ENCODE results near the gene ABCG1. TPM values are rescaled to one million over a fixed set of nuclear protein-coding genes. Genes with fewer than 3 reads are reported as not detected.
"Not testable (repeated sequence)": the region's sequence is repeated elsewhere in the genome, so short reads cannot be mapped to it uniquely, and the experiment has no call there.

ABCG1 gene
- total and polyA plus RNA-seq, 5 donors from 2014 or later = 17.0 to 86.3 (median 24.3) TPM

DNA sequence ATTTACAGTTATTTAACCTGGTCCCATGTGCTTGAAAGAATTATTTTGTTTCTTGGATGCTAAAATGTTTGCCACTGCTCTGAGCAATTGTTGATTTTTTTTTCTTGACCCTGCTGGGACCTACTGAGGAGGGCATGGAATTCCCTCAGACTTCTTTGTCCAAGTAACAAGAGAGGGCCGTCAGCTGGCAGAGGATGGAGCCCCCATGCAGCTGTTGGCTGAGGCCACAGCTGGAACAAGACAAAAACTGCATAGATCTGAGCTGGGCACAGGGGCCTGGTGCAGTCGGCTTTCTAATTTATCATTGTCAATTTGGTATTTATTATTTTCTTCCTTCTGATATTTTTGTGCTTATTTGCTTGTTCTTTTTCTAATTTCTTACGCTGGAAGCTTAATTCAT, 39.6 kb upstream of the ABCG1 start:
- Mint-ChIP-seq H3K27ac (peak overlapping the region in 1 of 3 donors; percentile 14), H3K36me3 (no peaks in the 10 kb centered on the region), H3K27me3 (peaks cover 15% of the 10 kb centered on the region), H3K4me1 (peaks cover 0 to 1% (median 0%) of the 10 kb centered on the region in 4 donors), H3K9me3 (no peaks in the 10 kb centered on the region), H3K4me3 (no peak overlapping the region)
- no peaks in the 10 kb centered on the region for H3K4me1 ChIP-seq (ENCODE audit: control insufficient read depth, insufficient read depth, low read length, poor library complexity, severe bottlenecking)
- ATAC-seq (ENCODE audit: low read depth in 2 of 2) (no peak), DNase-seq (no peak)
- no peaks in the 10 kb centered on the region for H3K36me3 ChIP-seq (ENCODE audit: control insufficient read depth, insufficient read depth, low read length)
- H3K9me3 ChIP-seq (ENCODE audit: control insufficient read depth in 2 of 2, low read length in 2 of 2) = no peaks in the 10 kb centered on the region
- H3K27me3 ChIP-seq (ENCODE audit: control insufficient read depth, insufficient read depth, low read length) = no peaks in the 10 kb centered on the region
- no peak overlapping the region for H3K27ac ChIP-seq (ENCODE audit: insufficient read depth, low read length, poor library complexity, severe bottlenecking)
- no peak overlapping the region for H3K4me3 ChIP-seq (ENCODE audit: low read depth, low read length)

DNA sequence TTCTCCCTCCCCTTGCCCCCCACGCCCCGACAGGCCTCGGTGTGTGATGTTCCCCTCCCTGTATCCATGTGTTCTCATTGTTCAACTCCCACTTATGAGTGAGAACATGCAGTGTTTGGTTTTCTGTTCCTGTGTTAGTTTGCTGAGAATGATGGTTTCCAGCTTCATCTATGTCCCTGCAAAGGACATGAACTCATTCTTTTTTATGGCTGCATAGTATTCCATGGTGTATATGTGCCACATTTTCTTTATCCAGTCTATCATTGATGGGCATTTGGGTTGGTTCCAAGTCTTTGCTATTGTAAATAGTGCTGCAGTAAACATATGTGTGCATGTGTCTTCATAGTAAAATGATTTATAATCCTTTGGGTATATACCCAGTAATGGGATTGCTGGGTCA, 38.9 kb upstream of the ABCG1 start:
- not testable (repeated sequence) for ATAC-seq (ENCODE audit: low read depth in 2 of 2); H3K27ac Mint-ChIP-seq; H3K27me3 ChIP-seq (ENCODE audit: control insufficient read depth, insufficient read depth, low read length); H3K36me3 Mint-ChIP-seq; H3K9me3 ChIP-seq (ENCODE audit: control insufficient read depth in 2 of 2, low read length in 2 of 2); DNase-seq; H3K9me3 Mint-ChIP-seq; H3K27ac ChIP-seq (ENCODE audit: insufficient read depth, low read length, poor library complexity, severe bottlenecking); H3K4me1 ChIP-seq (ENCODE audit: control insufficient read depth, insufficient read depth, low read length, poor library complexity, severe bottlenecking); H3K4me1 Mint-ChIP-seq; H3K4me3 Mint-ChIP-seq; H3K36me3 ChIP-seq (ENCODE audit: control insufficient read depth, insufficient read depth, low read length); H3K4me3 ChIP-seq (ENCODE audit: low read depth, low read length)
- H3K27me3 Mint-ChIP-seq = peaks cover 15% of the 10 kb centered on the region

GRCh38 chr21:42182713-42183371, 36.1 kb upstream of the ABCG1 start:
- H3K27me3 ChIP-seq (ENCODE audit: control insufficient read depth, insufficient read depth, low read length) = no peaks in the 10 kb centered on the region
- DNase-seq = no peak
- H3K9me3 ChIP-seq (ENCODE audit: control insufficient read depth in 2 of 2, low read length in 2 of 2) = no peaks in the 10 kb centered on the region
- no peak overlapping the region for H3K27ac Mint-ChIP-seq
- H3K36me3 Mint-ChIP-seq = no peaks in the 10 kb centered on the region
- H3K4me1 Mint-ChIP-seq = peaks cover 19 to 26% (median 20%) of the 10 kb centered on the region in 4 donors
- no peak for ATAC-seq (ENCODE audit: low read depth in 2 of 2)
- H3K4me3 ChIP-seq (ENCODE audit: low read depth, low read length) = no peak overlapping the region
- peaks cover 10% of the 10 kb centered on the region for H3K27me3 Mint-ChIP-seq
- H3K4me3 Mint-ChIP-seq = no peak overlapping the region
- H3K4me1 ChIP-seq (ENCODE audit: control insufficient read depth, insufficient read depth, low read length, poor library complexity, severe bottlenecking) = peaks cover 25% of the 10 kb centered on the region
- H3K36me3 ChIP-seq (ENCODE audit: control insufficient read depth, insufficient read depth, low read length) = no peaks in the 10 kb centered on the region
- H3K9me3 Mint-ChIP-seq = peaks cover 0 to 9% (median 0%) of the 10 kb centered on the region in 7 donors
- no peak overlapping the region for H3K27ac ChIP-seq (ENCODE audit: insufficient read depth, low read length, poor library complexity, severe bottlenecking)

- Mint-ChIP-seq H3K36me3 (no peaks in the 10 kb centered on the region), H3K27ac (no peak overlapping the region), H3K4me1 (peaks cover 23 to 34% (median 26%) of the 10 kb centered on the region in 4 donors), H3K9me3 (peaks cover 0 to 9% (median 0%) of the 10 kb centered on the region in 7 donors), H3K4me3 (no peak overlapping the region), H3K27me3 (peaks cover 2% of the 10 kb centered on the region)
- H3K27me3 ChIP-seq (ENCODE audit: control insufficient read depth, insufficient read depth, low read length) = no peaks in the 10 kb centered on the region
- DNase-seq (no peak), ATAC-seq (ENCODE audit: low read depth in 2 of 2) (no peak)
- no peaks in the 10 kb centered on the region for H3K36me3 ChIP-seq (ENCODE audit: control insufficient read depth, insufficient read depth, low read length)
- H3K27ac ChIP-seq (ENCODE audit: insufficient read depth, low read length, poor library complexity, severe bottlenecking) = no peak overlapping the region
- H3K9me3 ChIP-seq (ENCODE audit: control insufficient read depth in 2 of 2, low read length in 2 of 2) = no peaks in the 10 kb centered on the region
- H3K4me1 ChIP-seq (ENCODE audit: control insufficient read depth, insufficient read depth, low read length, poor library complexity, severe bottlenecking) = peaks cover 32% of the 10 kb centered on the region
- H3K4me3 ChIP-seq (ENCODE audit: low read depth, low read length) = no peak overlapping the region
Measured at GRCh38 chr21:42183374-42184266, 35.3 kb upstream of the ABCG1 start.

DNA sequence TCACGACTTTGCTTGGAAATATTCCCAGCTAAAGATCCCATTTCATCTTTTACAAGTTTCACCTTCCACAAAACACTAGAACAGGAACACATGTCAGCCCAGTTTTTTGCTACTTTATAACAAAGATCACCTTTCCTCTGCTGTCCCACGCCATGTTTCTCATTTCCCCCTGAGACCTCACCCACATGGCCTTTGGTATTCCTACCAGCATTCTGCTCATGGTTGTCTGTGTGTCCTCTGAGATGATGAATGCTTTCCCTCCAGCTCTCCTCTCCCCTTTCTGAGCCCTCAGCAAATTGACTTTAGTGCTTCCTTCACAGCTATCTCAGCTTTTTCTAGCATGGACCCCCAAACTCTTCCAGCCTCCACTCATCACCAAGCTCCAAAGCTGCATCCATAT, 32.3 kb upstream of the ABCG1 start:
- ATAC-seq (ENCODE audit: low read depth in 2 of 2) (no peak), DNase-seq (no peak)
- peak overlapping the region; percentile 82 for H3K27ac ChIP-seq (ENCODE audit: insufficient read depth, low read length, poor library complexity, severe bottlenecking)
- no peaks in the 10 kb centered on the region for H3K27me3 Mint-ChIP-seq
- no peaks in the 10 kb centered on the region for H3K36me3 Mint-ChIP-seq
- H3K4me1 ChIP-seq (ENCODE audit: control insufficient read depth, insufficient read depth, low read length, poor library complexity, severe bottlenecking) = peaks cover 51% of the 10 kb centered on the region
- H3K9me3 Mint-ChIP-seq = peaks cover 0 to 9% (median 0%) of the 10 kb centered on the region in 7 donors
- H3K27me3 ChIP-seq (ENCODE audit: control insufficient read depth, insufficient read depth, low read length) = no peaks in the 10 kb centered on the region
- H3K9me3 ChIP-seq (ENCODE audit: control insufficient read depth in 2 of 2, low read length in 2 of 2) = no peaks in the 10 kb centered on the region
- H3K4me3 ChIP-seq (ENCODE audit: low read depth, low read length) = peak overlapping the region; percentile 11
- H3K4me3 Mint-ChIP-seq = peak overlapping the region in 3 of 4 donors; percentile 34 to 65 (median 62)
- H3K36me3 ChIP-seq (ENCODE audit: control insufficient read depth, insufficient read depth, low read length) = no peaks in the 10 kb centered on the region
- peaks cover 33 to 57% (median 39%) of the 10 kb centered on the region in 4 donors for H3K4me1 Mint-ChIP-seq
- H3K27ac Mint-ChIP-seq = peak overlapping the region; percentile 61 to 96 (median 93)

DNA sequence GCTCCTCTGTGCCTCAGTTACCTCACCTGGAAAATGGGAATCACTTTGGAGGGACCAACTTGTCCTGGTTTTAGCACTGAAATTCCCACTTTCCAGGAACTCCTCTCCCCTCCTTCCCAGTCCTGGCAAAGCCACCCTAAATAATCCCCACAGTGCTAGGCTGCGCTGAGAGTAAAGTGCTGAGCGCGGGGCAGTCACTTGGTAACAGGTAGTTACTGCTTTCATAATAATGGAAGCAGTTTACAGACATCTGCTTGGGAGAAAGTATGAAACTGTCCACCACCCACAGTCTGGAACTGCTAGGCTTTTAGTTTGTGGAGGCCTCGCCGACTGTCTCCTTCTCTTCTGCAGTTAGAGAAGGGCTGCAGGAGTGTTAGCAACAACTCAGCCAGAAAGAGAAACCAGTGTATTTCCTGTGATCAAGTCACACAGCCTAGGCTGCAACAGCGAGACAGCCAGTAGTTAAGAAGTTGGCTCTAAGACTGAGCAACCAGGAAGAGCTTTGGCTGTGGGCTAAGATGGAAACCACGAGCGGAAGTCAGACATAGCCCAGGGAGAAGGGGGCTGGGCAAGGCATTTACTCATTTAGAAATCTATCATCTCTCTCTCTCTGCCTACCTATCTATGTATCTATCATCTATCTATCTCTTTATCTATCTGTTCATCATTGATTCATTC, 30.8 kb upstream of the ABCG1 start:
- Histone ChIP-seq H3K9me3 (ENCODE audit: control insufficient read depth in 2 of 2, low read length in 2 of 2) (no peaks in the 10 kb centered on the region), H3K4me3 (ENCODE audit: low read depth, low read length) (peak overlapping the region; percentile 78), H3K4me1 (ENCODE audit: control insufficient read depth, insufficient read depth, low read length, poor library complexity, severe bottlenecking) (peaks cover 58% of the 10 kb centered on the region), H3K36me3 (ENCODE audit: control insufficient read depth, insufficient read depth, low read length) (no peaks in the 10 kb centered on the region), H3K27me3 (ENCODE audit: control insufficient read depth, insufficient read depth, low read length) (no peaks in the 10 kb centered on the region), H3K27ac (ENCODE audit: insufficient read depth, low read length, poor library complexity, severe bottlenecking) (peak overlapping the region; percentile 82)
- H3K4me3 Mint-ChIP-seq = peak overlapping the region; percentile 51 to 83 (median 70)
- H3K36me3 Mint-ChIP-seq = no peaks in the 10 kb centered on the region
- ATAC-seq (ENCODE audit: low read depth in 2 of 2) (peak; percentile 98 to 99), DNase-seq (peak; percentile 66 to 96 (median 88))
- H3K9me3 Mint-ChIP-seq = peaks cover 0 to 9% (median 0%) of the 10 kb centered on the region in 7 donors
- H3K27me3 Mint-ChIP-seq = no peaks in the 10 kb centered on the region
- peak overlapping the region; percentile 93 to 96 (median 96) for H3K27ac Mint-ChIP-seq
- H3K4me1 Mint-ChIP-seq = peaks cover 33 to 70% (median 50%) of the 10 kb centered on the region in 4 donors

DNA sequence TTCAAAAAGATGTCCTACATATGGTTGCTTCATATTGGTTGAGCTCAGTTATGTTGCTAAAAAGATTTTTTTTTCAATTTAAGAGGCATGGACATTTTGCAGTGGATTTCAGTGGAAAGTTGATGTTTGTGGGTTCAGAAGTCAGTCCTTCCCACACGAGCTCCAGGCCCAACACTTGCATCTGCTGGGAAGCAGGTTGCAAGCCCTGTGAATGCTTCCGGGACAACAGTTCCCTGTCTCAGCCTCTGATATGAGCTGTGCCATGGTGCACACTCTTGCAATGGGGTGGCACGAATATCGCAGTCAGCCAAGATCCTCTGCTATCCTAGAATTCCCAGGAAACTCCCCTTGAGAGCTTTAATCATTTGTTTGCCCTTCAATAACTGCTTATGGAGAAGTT, 30.3 kb upstream of the ABCG1 start:
- Mint-ChIP-seq H3K27me3 (no peaks in the 10 kb centered on the region), H3K9me3 (peaks cover 0 to 9% (median 0%) of the 10 kb centered on the region in 7 donors), H3K4me3 (peak overlapping the region; percentile 51 to 83 (median 70)), H3K4me1 (peaks cover 33 to 74% (median 54%) of the 10 kb centered on the region in 4 donors), H3K27ac (peak overlapping the region; percentile 93 to 96 (median 96)), H3K36me3 (no peaks in the 10 kb centered on the region)
- Histone ChIP-seq H3K4me1 (ENCODE audit: control insufficient read depth, insufficient read depth, low read length, poor library complexity, severe bottlenecking) (peaks cover 61% of the 10 kb centered on the region), H3K9me3 (ENCODE audit: control insufficient read depth in 2 of 2, low read length in 2 of 2) (no peaks in the 10 kb centered on the region), H3K4me3 (ENCODE audit: low read depth, low read length) (peak overlapping the region; percentile 78), H3K27ac (ENCODE audit: insufficient read depth, low read length, poor library complexity, severe bottlenecking) (peak overlapping the region; percentile 82), H3K27me3 (ENCODE audit: control insufficient read depth, insufficient read depth, low read length) (no peaks in the 10 kb centered on the region), H3K36me3 (ENCODE audit: control insufficient read depth, insufficient read depth, low read length) (no peaks in the 10 kb centered on the region)
- no peak for ATAC-seq (ENCODE audit: low read depth in 2 of 2)
- DNase-seq = no peak

Data from CD4-positive, CD25-positive, alpha-beta regulatory T cell (primary cell).